ENCODE measurements around the gene ADAM12. TPM values are rescaled to one million over a fixed set of nuclear protein-coding genes. Genes with fewer than 3 reads are reported as not detected.

The ADAM12 gene
- total RNA-seq, 1 experiment from 2014 or later: 0.24 TPM

- Histone ChIP-seq H3K9me3 (ENCODE audit: control insufficient read depth, low read depth, low read length) (no peaks in the 10 kb centered on the region), H2BK12ac (ENCODE audit: insufficient read length, low read depth, low read length) (no peak overlapping the region), H3K23me2 (ENCODE audit: insufficient read length, low read depth, low read length, poor library complexity, severe bottlenecking) (no peaks in the 10 kb centered on the region), H2BK20ac (ENCODE audit: low read depth, low read length, poor library complexity, severe bottlenecking) (no peak overlapping the region), H2AK5ac (ENCODE audit: insufficient read length, low read length) (no peak overlapping the region), H3K4ac (ENCODE audit: low read depth, low read length) (no peak overlapping the region), H3K56ac (ENCODE audit: insufficient read length, low read depth, low read length) (no peak overlapping the region), H2BK120ac (ENCODE audit: low read depth, low read length, poor library complexity, severe bottlenecking) (no peak overlapping the region), H3K14ac (ENCODE audit: insufficient read depth, low read length) (no peak overlapping the region), H3K9ac (ENCODE audit: extremely low read depth, insufficient read length, low read length) (no peak overlapping the region), H2BK5ac (ENCODE audit: insufficient read length, low read length) (no peak overlapping the region), H3K4me1 (ENCODE audit: insufficient read depth, low read length) (no peaks in the 10 kb centered on the region), H3K27me3 (ENCODE audit: insufficient read depth, low read length) (no peaks in the 10 kb centered on the region), H2AFZ (ENCODE audit: low read length) (no peak overlapping the region), H3K4me2 (ENCODE audit: insufficient read depth, insufficient read length, low read length) (no peak overlapping the region), H3K18ac (ENCODE audit: insufficient read length, low read depth, low read length) (no peak overlapping the region), H3K79me2 (ENCODE audit: insufficient read depth, low read length) (no peaks in the 10 kb centered on the region), H4K20me1 (ENCODE audit: control insufficient read depth, insufficient read depth, insufficient read length) (no peaks in the 10 kb centered on the region), H3K23ac (ENCODE audit: insufficient read length, low read depth, low read length) (no peak overlapping the region), H3K27ac (ENCODE audit: insufficient read length, low read depth, low read length) (no peak overlapping the region), H4K91ac (ENCODE audit: insufficient read length, low read depth, low read length) (no peak overlapping the region), H4K5ac (ENCODE audit: insufficient read length, low read depth, low read length) (no peak overlapping the region), H3K79me1 (ENCODE audit: insufficient read depth, low read depth, low read length, poor library complexity, severe bottlenecking) (no peaks in the 10 kb centered on the region), H3T11ph (ENCODE audit: low read length) (no peak overlapping the region), H2BK15ac (ENCODE audit: low read depth, low read length) (no peak overlapping the region), H4K8ac (replicated peaks; ENCODE audit: insufficient read length, low read depth, low read length) (no peak overlapping the region)
- no peaks in the 10 kb centered on the region for H3K9me3 Mint-ChIP-seq
- no peak for TF ChIP-seq CTCF (conservative IDR thresholded peaks at IDR 0.05)
- DNase-seq: no peak
- H3K4me3 Mint-ChIP-seq: no peak overlapping the region
- no CpG with 5 or more reads among the region's 5 CpGs for WGBS (ENCODE audit: extremely low coverage, insufficient read length, low lambda C conversion rate)
- no peaks in the 10 kb centered on the region for H3K36me3 Mint-ChIP-seq (ENCODE audit: insufficient read depth in 1 of 3, low read depth in 3 of 3)
- no peaks in the 10 kb centered on the region for H3K4me1 Mint-ChIP-seq
- no peak overlapping the region for H3K27ac Mint-ChIP-seq
- H3K27me3 Mint-ChIP-seq (ENCODE audit: low read depth): peaks cover 1% of the 10 kb centered on the region; the same call in 1 of the 2 replicates
Observed at GRCh38 chr10:126094537-126094936, 293.7 kb downstream of the ADAM12 start.

Data from H9 (cell line).